Measurements from ENCODE around the gene IFI27L2. TPM values are rescaled to one million over a fixed set of nuclear protein-coding genes. Genes with fewer than 3 reads are reported as not detected.

Gene IFI27L2
- total and polyA plus RNA-seq, 2 of the 8 experiments (the other 6 are each of a cell fraction or from before 2014, with no cell fraction given) = 14.0 to 69.6 TPM

GRCh38 chr14:94097091-94097490 lies 32.3 kb downstream of the IFI27L2 start:
- Histone ChIP-seq H3K79me1 (ENCODE audit: low read depth, low read length) (no peaks in the 10 kb centered on the region), H3K23me2 (ENCODE audit: low read depth, low read length) (no peaks in the 10 kb centered on the region), H3K27ac (ENCODE audit: low read depth, low read length) (no peak overlapping the region), H3K18ac (ENCODE audit: extremely low read depth, low read length) (no peak overlapping the region), H2BK12ac (ENCODE audit: low read depth, low read length) (no peak overlapping the region), H3K4me3 (ENCODE audit: extremely low read depth in 1 of 4, insufficient read depth in 2 of 4, low read depth in 3 of 4, low read length in 4 of 4) (no peak overlapping the region), H3K27me3 (replicated peaks in 1 of 4; ENCODE audit: control insufficient read depth in 3 of 4, extremely low read depth in 1 of 4, insufficient read depth in 3 of 4, low read length in 3 of 4) (no peaks in the 10 kb centered on the region), H4K8ac (ENCODE audit: extremely low read depth, insufficient read depth, low read length) (no peak overlapping the region), H3K4ac (replicated peaks; ENCODE audit: insufficient read length, low read depth, low read length) (no peak overlapping the region), H3K79me2 (ENCODE audit: control insufficient read depth in 1 of 2, insufficient read depth in 2 of 2, low read length in 2 of 2) (no peaks in the 10 kb centered on the region), H3K56ac (replicated peaks; ENCODE audit: insufficient read length, low read depth, low read length) (no peak overlapping the region), H4K5ac (ENCODE audit: insufficient read length, low read depth, low read length) (no peak overlapping the region), H4K20me1 (replicated peaks in 1 of 2; ENCODE audit: control insufficient read depth in 1 of 2, insufficient read depth in 2 of 2, low read length in 2 of 2) (no peaks in the 10 kb centered on the region), H2BK120ac (replicated peaks; ENCODE audit: low read depth, low read length) (no peak overlapping the region), H2BK20ac (ENCODE audit: low read length) (no peak overlapping the region), H2BK15ac (ENCODE audit: low read length) (no peak overlapping the region), H3K23ac (ENCODE audit: insufficient read length) (no peak overlapping the region), H2AK5ac (ENCODE audit: low read depth, low read length) (no peak overlapping the region), H3K36me3 (ENCODE audit: control insufficient read depth in 2 of 4, insufficient read depth in 4 of 4, low read length in 3 of 4) (no peaks in the 10 kb centered on the region; a peak in 1 of 8 replicates), H3K9ac (replicated peaks in 1 of 4; ENCODE audit: extremely low read depth in 1 of 4, low read depth in 3 of 4, low read length in 3 of 4) (no peak overlapping the region), H3K9me3 (ENCODE audit: insufficient read depth in 2 of 2, low read depth in 1 of 2, low read length in 1 of 2) (no peaks in the 10 kb centered on the region), H2AFZ (ENCODE audit: low read length) (no peak overlapping the region), H3K4me1 (replicated peaks in 1 of 4; ENCODE audit: control insufficient read depth in 3 of 4, insufficient read depth in 4 of 4, low read length in 3 of 4) (no peaks in the 10 kb centered on the region), H2BK5ac (ENCODE audit: low read depth, low read length) (no peak overlapping the region), H3K14ac (ENCODE audit: insufficient read length) (no peak overlapping the region), H3K4me2 (ENCODE audit: insufficient read depth in 1 of 2, low read depth in 2 of 2, low read length in 2 of 2) (no peak overlapping the region), H4K91ac (replicated peaks; ENCODE audit: insufficient read length, low read length) (no peak overlapping the region)
- no peak for FAIRE-seq
- POLR2A ChIA-PET (ENCODE audit: partially characterized antibody) = interaction anchor here (1.0 kb wide), 1 partner anchor 40 kb away, joined by 3 read pairs; no protein-coding TSS in a partner anchor
- DNase-seq (ENCODE audit: low read depth in 1 of 2, low spot score in 2 of 2) = no peak
- WGBS, 2 experiments (ENCODE audit: extremely low coverage in 1 of 2, insufficient coverage in 1 of 2, insufficient read length in 1 of 2, insufficient replicate concordance in 2 of 2, low coverage in 1 of 2, low lambda C conversion rate in 2 of 2, missing lambda C conversion rate in 1 of 2) = 88% methylated on average over 4 of the region's 4 CpGs; no CpG with 5 or more reads in 1 of the 2 experiments
- CTCF ChIA-PET (ENCODE audit: partially characterized antibody) = no interaction called here
- TF ChIP-seq POLR2AphosphoS5 (IDR thresholded peaks at IDR 0.05; ENCODE audit: low read depth, low read length) (no peak), NRF1 (IDR thresholded peaks at IDR 0.05; ENCODE audit: low read depth, low read length) (no peak), CBX5 (IDR thresholded peaks at IDR 0.05; ENCODE audit: low read depth, low read length) (no peak), KDM1A (IDR thresholded peaks at IDR 0.05; ENCODE audit: borderline replicate concordance, low read length) (no peak), YY1 (IDR thresholded peaks at IDR 0.05; ENCODE audit: low read depth, low read length) (no peak), JUN (IDR thresholded peaks at IDR 0.05; ENCODE audit: low read depth, low read length) (no peak), RAD21 (IDR thresholded peaks at IDR 0.05 in 1 of 2, conservative IDR thresholded peaks at IDR 0.05 in 1 of 2; ENCODE audit: low read depth in 2 of 2, low read length in 2 of 2) (no peak), GTF2F1 (IDR thresholded peaks at IDR 0.05; ENCODE audit: borderline replicate concordance, low read depth, low read length) (no peak), KDM5A (IDR thresholded peaks at IDR 0.05; ENCODE audit: low read length) (no peak), USF2 (IDR thresholded peaks at IDR 0.05; ENCODE audit: low read length) (no peak), SIN3A (conservative IDR thresholded peaks at IDR 0.05 in 1 of 2, IDR thresholded peaks at IDR 0.05 in 1 of 2; ENCODE audit: low read depth in 1 of 2, low read length in 2 of 2) (no peak)
